ENCODE results near the gene OVCA2.

Gene OVCA2

GRCh38 chr17:2015314-2015713 lies 26.5 kb upstream of the OVCA2 start:
- DNase-seq, result no peak

- DNase-seq, result no peak
Observed at GRCh38 chr17:2016494-2016893, 25.3 kb upstream of the OVCA2 start.

DNA sequence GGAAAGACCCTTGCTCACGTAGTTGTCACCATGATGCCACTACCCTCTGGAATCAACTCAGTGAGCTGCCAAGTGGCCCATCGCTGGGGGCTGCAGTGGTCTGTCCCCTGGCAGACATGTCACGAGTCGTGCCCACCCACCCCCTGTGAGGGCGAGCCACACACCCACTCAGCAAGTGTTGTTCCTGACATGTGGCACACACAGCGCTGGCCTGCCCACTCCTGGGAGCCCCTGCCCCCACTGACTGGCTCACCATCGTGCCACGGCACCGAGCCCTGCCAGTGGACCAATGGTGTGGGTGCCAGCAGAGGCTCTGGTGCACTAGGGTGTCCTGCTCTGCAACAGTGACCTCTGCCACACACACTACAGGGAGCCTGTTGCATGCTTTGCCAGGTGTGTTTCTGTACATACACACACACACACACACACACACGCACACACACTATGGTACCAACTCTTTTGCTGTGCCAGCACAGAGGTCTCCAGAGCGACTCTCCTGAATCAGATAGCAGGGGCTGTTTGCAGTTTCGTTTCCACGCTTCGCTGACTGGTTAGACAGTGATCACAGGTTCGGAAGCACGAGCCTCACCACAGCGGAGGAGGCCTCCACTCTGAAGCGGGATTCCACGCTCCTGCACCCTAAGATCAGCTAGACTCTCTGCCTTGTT lies 24.4 kb upstream of the OVCA2 start:
- DNase-seq, result no peak

DNA sequence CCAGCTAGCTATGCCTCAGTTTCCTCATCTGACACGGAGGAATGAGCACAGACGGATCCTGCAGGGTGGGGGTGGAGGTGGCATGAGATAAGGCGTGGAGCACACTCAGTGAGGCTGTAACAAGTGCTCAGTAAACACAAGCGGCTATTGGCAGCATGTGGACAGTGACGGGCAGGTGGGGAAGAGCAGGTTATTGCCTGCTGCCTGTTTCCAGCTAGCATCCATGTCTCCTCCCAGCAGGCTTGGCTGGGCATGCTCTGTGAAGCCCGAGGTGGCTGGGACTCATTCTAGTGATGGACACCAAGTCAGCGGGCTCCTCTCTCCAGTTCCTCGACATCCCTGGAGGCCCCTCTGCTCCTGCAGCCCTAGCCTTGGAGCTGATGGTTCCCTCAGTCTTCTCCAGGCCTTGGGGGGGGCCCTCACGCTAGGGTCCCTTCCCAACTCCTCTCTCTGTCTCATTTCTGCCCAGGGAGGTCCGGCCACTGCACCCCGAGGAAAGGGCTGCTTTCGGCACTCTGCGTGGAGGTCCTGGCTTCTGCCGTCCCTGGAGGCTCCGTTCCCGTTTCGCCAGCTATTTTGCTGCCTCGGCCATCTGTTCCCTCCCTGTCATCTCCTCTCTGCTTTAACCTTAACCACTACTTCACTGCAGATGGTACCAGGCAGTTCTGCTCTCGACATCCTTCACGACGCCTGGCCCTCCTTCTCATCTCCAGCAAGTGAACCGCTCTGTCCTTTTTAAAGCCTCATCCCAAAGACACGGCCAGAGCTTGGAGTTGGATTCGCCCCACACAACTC lies 22.9 kb upstream of the OVCA2 start:
- DNase-seq, result no peak

GRCh38 chr17:2019723-2020122 lies 22.1 kb upstream of the OVCA2 start:
- DNase-seq, result no peak

- no peak for DNase-seq
Observed at GRCh38 chr17:2020721-2021120, 21.1 kb upstream of the OVCA2 start.

- no peak for DNase-seq
Observed at GRCh38 chr17:2022647-2023240, 19.1 kb upstream of the OVCA2 start.

- DNase-seq, result no peak
Observed at GRCh38 chr17:2023256-2023655, 18.6 kb upstream of the OVCA2 start.

DNA sequence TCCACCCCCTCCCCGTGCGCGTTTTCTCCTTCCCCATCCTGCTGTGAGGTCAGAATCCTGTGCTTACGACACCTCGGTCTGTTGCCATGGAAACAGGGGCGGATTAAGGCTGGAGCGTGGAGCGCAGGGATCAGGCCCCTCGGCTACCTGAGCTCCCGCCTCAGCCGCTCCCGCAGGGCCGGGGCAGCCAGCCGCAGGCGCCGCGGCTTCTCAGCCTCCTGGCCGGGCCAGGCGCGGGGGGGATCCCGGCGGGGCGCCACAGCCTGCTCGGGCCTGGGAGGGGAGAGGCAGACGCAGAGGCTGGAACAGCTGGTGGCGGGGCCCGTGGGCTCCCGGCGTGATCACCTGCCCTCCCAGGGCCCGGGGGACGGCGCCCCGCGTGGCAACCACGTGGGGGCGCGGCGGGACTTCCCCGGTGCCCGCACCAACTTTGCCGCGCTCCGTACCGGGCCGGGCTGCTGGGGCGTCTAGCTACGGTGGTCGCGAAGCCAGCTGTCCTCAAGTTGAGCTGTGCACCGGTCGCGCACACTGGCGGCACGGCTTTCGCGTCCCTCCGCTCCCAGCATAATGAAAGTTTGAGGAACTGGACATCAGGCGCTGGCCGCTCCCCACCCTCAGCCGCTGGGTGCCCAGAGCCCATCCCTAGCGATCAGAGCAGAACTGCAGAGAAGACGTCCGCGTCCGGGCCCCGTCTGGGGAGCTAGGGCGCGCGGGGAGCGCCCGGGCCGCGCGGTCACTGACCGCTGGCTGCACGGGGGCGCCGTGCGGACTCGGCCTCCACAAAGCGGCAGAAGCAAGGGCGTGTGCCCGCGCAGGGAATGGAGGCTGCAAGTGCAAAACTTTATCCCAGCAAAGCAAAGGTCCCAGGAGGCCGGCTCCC lies 17.9 kb upstream of the OVCA2 start:
- DNase-seq, result peak; percentile 22

- DNase-seq, result no peak
Observed at GRCh38 chr17:2024572-2025219, 17.1 kb upstream of the OVCA2 start.

DNA sequence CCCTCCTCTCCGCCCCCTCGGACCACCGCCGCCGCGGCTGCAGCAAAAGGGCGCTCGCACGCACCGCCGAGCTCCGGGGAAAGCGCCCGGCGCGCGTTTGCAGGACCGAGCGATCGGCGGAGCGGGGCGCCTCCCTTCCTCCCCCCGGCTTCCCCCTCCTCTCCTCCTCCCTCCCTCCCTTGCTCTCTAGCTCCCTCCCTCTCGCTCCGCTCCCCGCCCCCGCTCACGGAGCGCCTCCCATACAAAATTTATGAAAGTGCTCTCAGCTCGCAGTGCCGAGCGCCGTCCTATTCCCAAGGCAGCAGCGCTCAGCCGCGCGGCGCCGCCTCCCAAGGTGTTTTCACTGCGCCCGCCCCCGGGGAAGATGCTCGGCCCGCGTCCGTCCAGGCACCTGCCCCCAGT lies 16.6 kb upstream of the OVCA2 start, which contains the start of gene RTN4RL1:
Gene RTN4RL1, minus strand, starts transcription at position 115 of the 402 bp plus-strand sequence. CDS start 469 bp downstream, outside the sequence.
- DNase-seq, result peak; percentile 55

DNA sequence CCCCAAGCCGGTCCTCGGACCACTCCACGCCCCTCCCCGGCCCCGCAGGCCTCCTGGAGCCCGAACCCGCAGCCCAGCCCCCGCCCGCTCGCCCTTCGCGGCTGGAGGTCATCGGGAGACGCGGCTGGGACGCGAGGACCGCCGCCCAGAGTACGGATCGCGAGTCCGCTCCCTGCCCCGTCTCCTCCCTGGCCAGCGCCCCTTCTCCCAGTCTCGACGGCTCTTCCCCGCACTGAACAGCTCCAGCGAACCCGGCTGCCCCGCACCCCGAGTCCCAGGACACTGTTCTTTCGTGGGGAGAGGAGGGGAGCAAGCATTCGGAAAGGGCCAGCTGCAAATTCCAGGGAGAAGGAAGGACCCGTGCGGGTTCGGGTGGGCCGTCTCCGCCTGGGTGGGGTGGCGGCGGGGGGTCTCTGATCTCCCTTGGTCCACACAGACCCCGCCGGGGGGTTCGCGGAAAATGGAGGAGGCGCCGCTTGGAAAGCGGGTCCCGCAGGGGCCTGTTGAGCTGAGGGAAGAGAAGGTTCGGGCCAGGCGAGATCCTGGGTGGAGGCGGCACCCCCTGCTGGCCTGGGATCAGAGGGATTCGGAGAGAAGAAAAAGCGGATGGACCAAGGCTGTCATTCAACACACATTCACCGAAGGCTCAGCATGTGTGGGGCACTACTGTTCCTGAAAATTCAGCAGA lies 16.1 kb upstream of the OVCA2 start:
- DNase-seq, result no peak

DNA sequence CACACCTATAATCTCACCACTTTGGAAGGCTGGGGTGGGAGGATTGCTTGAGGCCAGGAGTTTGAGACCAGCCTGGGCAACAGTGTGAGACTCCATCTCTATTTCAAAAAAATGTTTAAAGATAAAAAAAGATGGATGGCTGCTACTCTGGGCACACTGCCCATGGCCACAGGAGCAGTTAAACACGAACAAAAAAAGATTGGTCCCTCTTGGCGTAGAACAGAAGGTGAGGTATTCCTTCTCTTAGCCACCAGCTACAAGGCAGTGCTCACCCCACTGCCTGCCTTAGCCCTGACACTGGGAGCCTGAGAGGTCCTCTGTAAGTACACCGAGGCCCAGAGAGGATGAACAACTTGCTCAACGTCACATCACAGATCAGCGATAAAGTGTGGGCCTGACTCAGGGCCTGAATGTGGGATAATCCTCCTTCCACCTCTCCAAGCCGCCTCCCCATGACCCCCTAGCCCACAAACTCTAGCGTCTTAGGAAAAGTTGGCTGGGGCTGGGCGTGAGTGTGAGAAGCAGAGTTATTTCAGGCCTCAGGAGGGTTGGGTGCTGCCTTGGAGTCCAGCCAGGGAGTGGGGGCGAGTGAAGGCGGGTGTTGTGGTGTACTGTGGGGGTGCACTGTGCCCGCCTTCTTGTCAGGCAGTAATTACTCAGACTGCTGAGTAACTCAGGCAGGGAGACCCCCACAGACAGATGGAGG lies 14.1 kb upstream of the OVCA2 start:
- DNase-seq, result no peak

- no peak for DNase-seq
Observed at GRCh38 chr17:2028234-2028614, 13.6 kb upstream of the OVCA2 start.

GRCh38 chr17:2028737-2029136 lies 13.1 kb upstream of the OVCA2 start:
- no peak for DNase-seq

DNA sequence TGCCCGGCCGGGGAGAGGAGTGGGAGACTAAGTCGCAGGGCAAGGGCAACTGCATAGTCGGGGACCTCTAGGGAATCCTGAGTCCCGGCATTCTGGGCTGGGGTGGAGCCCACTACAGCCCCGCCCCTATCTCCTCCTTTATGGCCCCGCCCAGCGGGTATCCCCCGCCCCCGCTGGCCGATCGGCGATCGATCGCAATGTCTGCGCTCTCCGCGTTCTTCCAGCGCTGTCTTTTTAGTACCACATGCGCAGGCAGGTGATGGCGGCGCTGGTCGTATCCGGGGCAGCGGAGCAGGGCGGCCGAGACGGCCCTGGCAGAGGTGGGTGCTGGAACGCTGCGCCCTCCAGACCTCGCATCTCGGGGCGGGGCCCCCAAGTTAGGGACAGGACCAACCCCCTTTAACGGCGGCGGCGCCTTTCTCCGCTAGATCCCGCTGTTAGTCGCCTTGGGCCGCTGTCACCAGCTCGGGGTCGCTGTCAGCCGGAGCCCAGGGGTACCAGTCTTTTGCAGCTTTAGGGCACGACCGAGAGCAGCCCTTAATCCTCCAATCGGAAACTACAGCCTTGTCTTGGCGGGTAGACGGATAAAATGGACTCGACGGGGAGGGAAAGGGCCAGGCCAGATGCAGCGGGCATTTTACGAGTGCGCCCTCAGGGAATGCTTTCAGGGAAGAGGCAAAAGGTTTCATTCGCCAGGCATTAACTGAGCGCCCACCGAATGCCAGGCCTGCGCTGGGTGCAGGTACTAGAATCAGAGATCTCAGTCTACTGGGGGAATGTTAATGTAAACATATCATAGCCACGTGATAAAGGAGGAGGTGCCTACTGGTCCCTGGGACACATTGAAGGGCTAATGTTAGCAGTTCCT lies 11.7 kb upstream of the OVCA2 start, which contains the start of gene DPH1:
Gene DPH1, plus strand, starts transcription at position 243 of the 868 bp plus-strand sequence. Its CDS starts 17 bp downstream, at position 260.
- DNase-seq, result peak; percentile 76

- peak; percentile 33 for DNase-seq
Observed at GRCh38 chr17:2030779-2031163, 11.1 kb upstream of the OVCA2 start.

GRCh38 chr17:2033153-2033552 lies 8.7 kb upstream of the OVCA2 start:
- DNase-seq, result no peak

DNA sequence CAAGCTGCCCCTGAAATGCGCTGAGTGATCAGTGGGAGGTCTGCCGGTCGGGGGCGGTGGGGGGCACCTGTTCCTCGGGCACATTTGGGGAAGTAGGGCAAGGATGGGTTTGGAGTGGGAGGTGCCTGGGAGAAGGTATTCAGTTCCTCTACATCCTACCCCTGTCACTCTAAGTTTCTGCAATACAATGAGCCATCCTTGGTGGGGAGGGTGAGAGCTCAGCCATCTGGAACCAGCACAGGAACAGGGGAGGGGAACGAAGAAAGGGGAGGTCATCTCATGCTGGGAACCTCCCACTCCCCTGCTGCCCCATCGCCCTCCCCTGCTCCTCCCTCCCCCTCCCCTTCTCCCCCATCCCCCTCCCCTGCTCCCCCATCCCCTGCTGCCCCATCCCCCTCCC lies 7.7 kb upstream of the OVCA2 start:
- DNase-seq, result no peak

Measured in effector CD8-positive, alpha-beta T cell (primary cell).